ENCODE results near the gene PRTN3.

PRTN3 gene

GRCh38 chr19:801030-801860 is 39.6 kb upstream of the PRTN3 start:
- no peaks in the 10 kb centered on the region for H3K9me3 ChIP-seq (ENCODE audit: severe bottlenecking)

GRCh38 chr19:801861-802497 is 38.8 kb upstream of the PRTN3 start:
- TF ChIP-seq CTCF (IDR thresholded peaks at IDR 0.05; ENCODE audit: poor library complexity, severe bottlenecking), result no peak
- Histone ChIP-seq H3K27ac (ENCODE audit: poor library complexity, severe bottlenecking) (peak overlapping the region; percentile 89), H3K4me1 (ENCODE audit: insufficient read depth, poor library complexity, severe bottlenecking) (peaks cover 9% of the 10 kb centered on the region), H3K36me3 (ENCODE audit: low read depth) (peaks cover 87% of the 10 kb centered on the region), H3K27me3 (ENCODE audit: insufficient read depth, poor library complexity, severe bottlenecking) (no peaks in the 10 kb centered on the region), H3K9me3 (ENCODE audit: severe bottlenecking) (no peaks in the 10 kb centered on the region), H3K4me3 (ENCODE audit: severe bottlenecking) (peak overlapping the region; percentile 73)
- ATAC-seq (ENCODE audit: low read depth) (no peak), DNase-seq (ENCODE audit: low spot score) (no peak)

More at GRCh38 chr19:801030-801860, 39.6 kb upstream of the PRTN3 start:
- H3K27me3 ChIP-seq (ENCODE audit: insufficient read depth, poor library complexity, severe bottlenecking), result no peaks in the 10 kb centered on the region
- H3K27ac ChIP-seq (ENCODE audit: poor library complexity, severe bottlenecking), result peak overlapping the region; percentile 89
- no peak for TF ChIP-seq CTCF (IDR thresholded peaks at IDR 0.05; ENCODE audit: poor library complexity, severe bottlenecking)
- peaks cover 9% of the 10 kb centered on the region for H3K4me1 ChIP-seq (ENCODE audit: insufficient read depth, poor library complexity, severe bottlenecking)
- peak overlapping the region; percentile 73 for H3K4me3 ChIP-seq (ENCODE audit: severe bottlenecking)
- DNase-seq (ENCODE audit: low spot score) (no peak), ATAC-seq (ENCODE audit: low read depth) (peak; percentile 4; the same call in 2 of the 3 replicates)
- H3K36me3 ChIP-seq (ENCODE audit: low read depth), result peaks cover 80% of the 10 kb centered on the region

GRCh38 chr19:802498-803098 is 38.2 kb upstream of the PRTN3 start:
- Histone ChIP-seq H3K27ac (ENCODE audit: poor library complexity, severe bottlenecking) (peak overlapping the region; percentile 89), H3K36me3 (ENCODE audit: low read depth) (peaks cover 93% of the 10 kb centered on the region)

GRCh38 chr19:803099-803561 is 37.7 kb upstream of the PRTN3 start:
- Histone ChIP-seq H3K27ac (ENCODE audit: poor library complexity, severe bottlenecking) (no peak overlapping the region), H3K4me3 (ENCODE audit: severe bottlenecking) (no peak overlapping the region), H3K4me1 (ENCODE audit: insufficient read depth, poor library complexity, severe bottlenecking) (peaks cover 9% of the 10 kb centered on the region), H3K9me3 (ENCODE audit: severe bottlenecking) (no peaks in the 10 kb centered on the region), H3K27me3 (ENCODE audit: insufficient read depth, poor library complexity, severe bottlenecking) (no peaks in the 10 kb centered on the region), H3K36me3 (ENCODE audit: low read depth) (peaks cover 96% of the 10 kb centered on the region)
- TF ChIP-seq CTCF (IDR thresholded peaks at IDR 0.05; ENCODE audit: poor library complexity, severe bottlenecking), result no peak
- DNase-seq (ENCODE audit: low spot score) (no peak), ATAC-seq (ENCODE audit: low read depth) (no peak)

More at GRCh38 chr19:802498-803098, 38.2 kb upstream of the PRTN3 start:
- no peak for TF ChIP-seq CTCF (IDR thresholded peaks at IDR 0.05; ENCODE audit: poor library complexity, severe bottlenecking)
- H3K27me3 ChIP-seq (ENCODE audit: insufficient read depth, poor library complexity, severe bottlenecking), result no peaks in the 10 kb centered on the region
- ATAC-seq (ENCODE audit: low read depth) (no peak), DNase-seq (ENCODE audit: low spot score) (no peak)
- H3K4me1 ChIP-seq (ENCODE audit: insufficient read depth, poor library complexity, severe bottlenecking), result peaks cover 9% of the 10 kb centered on the region
- no peaks in the 10 kb centered on the region for H3K9me3 ChIP-seq (ENCODE audit: severe bottlenecking)
- no peak overlapping the region for H3K4me3 ChIP-seq (ENCODE audit: severe bottlenecking)

Measured in RWPE2 (cell line).